GM21619 (cell line): ENCODE results near the gene SLC12A8.

ENCODE experiments used
- ATAC-seq: cut with Tn5 transposase; IDR thresholded peaks from one replicate; pipeline ENCODE4 v1.9.1; 2021; ENCODE audit not compliant: unreplicated experiment

SLC12A8 gene

GRCh38 chr3:125186800-125187598, 25.5 kb downstream of the SLC12A8 start:
- no peak for ATAC-seq

DNA sequence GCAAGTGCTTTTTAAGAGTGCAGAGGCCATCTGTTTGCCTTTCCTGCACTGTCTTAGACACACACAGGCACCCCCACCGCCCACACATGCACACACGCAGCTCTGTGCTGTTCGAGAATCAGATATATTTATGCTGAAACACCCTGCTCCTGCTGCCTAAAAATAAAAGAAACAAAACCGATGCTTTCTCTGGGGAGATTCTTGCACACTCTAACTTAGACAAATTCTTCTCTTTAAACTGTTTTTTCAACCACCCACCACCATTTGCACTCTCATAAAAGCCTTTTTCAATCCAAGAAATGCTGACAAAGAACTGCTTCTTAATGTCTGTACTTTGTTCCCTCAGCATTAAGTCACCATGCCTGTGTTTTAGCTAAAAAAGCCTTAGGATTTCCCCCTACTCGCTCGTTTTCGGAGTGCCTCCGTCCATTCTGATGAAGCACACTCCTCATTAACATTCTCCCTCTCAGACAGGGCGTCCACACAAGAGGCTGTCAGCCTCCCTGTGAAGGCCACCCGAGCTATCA, 26.2 kb downstream of the SLC12A8 start:
- no peak for ATAC-seq

GRCh38 chr3:125185805-125186204, 26.7 kb downstream of the SLC12A8 start:
- no peak for ATAC-seq

GRCh38 chr3:125179884-125180240, 32.7 kb downstream of the SLC12A8 start:
- ATAC-seq = no peak

DNA sequence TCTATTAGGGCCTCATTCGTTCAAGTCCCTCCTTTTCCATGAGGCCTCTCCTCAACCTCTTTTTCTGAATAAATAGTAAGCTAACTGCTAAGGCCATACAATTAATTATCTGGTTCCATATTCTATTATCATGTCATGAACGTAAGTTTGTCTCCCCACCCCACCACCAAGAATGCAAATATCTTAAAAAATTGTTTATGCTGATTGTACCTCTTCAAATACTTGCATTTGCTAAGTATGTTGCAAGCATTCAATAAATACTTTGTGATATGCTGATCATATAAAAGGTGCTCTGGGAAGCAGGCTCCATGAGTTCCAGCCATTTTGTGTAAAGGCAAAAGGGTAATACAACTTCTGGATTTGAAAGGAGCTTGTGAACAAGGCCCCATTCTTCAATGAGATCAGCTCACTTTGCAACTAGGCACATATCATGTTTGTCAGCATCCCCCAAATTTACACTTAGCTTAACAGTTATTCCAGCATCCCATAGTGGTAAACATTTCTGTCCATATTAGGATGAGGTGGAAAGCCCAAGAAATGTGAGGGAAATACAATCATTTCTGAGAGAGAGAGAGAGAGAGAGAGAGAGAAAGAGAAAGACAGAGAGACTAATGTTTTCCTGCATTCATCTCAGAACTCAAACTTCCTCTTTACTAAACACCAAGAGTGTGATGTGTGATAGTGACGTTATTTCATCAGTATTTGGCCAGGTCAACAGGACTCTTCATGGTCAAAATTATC, 33.2 kb downstream of the SLC12A8 start:
- ATAC-seq = no peak

GRCh38 chr3:125177746-125178145, 34.8 kb downstream of the SLC12A8 start:
- ATAC-seq = no peak

- ATAC-seq = no peak
These were observed 37.1 kb downstream of the SLC12A8 start for GRCh38 chr3:125175295-125176078.

GRCh38 chr3:125172346-125172745, 40.2 kb downstream of the SLC12A8 start:
- no peak for ATAC-seq

GRCh38 chr3:125168711-125169393, 43.7 kb downstream of the SLC12A8 start:
- no peak for ATAC-seq

GRCh38 chr3:125166599-125167136, 45.9 kb downstream of the SLC12A8 start:
- ATAC-seq = no peak

DNA sequence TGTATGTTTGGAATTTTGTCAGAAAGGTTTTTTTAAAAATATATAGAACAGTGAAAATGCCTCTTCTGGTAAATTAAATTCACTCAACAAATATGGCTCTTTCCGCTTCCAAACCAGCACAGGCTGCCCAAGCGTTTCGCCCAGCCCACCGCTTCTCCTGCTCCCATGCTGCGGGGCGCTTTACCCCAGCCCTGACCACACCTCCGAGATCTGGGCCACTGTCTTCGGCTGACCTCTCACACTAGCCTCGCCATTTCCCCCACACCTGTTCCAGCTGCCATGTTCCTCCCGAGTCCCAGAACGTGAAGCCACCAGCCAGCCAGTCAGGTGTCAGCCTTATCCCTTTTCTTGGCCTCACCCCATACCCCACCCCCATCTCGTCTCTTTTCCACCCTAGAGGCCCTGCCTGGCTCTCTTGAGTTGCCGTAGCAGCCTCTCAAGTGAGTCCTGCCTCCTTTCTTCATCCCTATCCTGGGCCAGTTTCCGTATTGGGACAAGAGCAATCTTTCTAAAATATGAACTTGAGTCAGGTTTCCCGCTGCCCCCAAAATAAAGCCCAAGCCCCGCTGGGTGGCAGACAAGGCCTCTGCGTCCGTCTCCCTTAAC, 46.5 kb downstream of the SLC12A8 start:
- ATAC-seq = no peak

DNA sequence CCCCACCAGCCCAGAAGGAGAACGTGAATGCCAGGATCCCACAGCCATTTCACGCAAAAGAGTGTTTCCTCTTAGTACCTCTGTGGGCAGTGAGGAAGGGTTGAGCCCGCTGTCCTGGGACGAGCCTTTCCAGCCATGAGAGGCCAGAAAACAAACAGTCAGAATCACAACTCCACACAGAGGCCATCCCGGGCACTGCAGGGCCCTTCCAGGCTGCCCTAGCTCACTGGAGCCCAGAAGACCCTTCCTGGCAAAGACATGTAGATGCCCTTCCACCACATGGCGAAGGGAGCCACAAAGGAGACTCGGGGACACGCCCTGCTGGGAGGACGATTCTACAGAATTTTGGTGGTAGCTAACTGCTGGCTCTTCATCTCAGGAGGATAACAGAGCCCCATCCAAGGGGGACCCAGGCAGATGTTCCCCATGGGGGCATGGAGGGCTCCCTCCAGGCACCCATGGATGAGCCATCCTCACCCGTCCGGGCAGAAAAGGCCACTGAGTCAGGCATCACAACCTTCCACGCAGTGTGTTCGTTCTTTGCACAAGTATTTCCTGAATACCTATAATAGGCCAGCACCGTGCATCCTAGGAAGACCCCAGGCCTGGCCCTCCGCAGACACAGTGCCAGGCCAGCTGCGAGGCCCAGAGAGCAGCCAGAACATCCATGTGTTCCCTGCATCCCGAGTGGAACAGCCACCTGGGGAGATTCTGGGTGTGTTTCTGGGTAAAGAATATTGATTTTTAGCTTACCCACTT, 47.2 kb downstream of the SLC12A8 start:
- no peak for ATAC-seq

GRCh38 chr3:125163739-125164601, 48.6 kb downstream of the SLC12A8 start:
- ATAC-seq = peak; percentile 61

GRCh38 chr3:125161607-125162219, 50.8 kb downstream of the SLC12A8 start:
- ATAC-seq = no peak

DNA sequence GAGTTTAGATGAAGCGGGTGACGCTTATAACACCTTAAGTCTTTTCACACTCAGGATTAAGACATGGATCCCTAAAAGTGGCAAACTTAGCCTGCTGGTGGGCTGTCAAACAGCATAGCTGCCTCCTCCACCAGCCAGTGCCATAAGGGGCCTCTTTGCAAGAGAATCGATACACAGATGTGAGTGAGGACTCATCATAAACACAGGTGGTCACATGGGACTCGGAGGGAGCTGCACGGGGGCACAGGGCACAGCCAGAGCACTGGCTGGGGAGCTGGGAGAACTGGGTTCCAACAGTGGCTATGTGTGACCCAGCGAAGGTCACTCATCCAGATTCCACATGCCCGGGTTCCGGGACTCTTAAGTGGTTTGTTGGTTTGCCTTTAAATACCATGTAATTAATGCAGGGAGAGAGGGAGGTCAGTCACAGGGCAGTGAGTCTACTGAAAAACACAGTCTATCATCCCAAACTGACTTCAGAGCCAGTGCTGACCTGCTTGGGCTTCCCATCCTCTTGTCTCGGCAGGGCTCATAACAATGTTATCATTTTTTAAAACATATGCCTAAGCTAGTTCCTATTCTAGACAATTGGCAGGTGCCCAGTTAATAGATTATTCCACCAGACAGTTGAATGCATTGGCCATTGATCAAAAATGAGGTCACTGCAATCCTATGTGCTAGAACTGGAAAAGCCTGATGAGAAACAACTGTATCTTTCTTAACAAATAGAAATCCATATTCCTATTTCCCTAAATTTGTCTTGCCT, 51.8 kb downstream of the SLC12A8 start:
- ATAC-seq = no peak

GRCh38 chr3:125157183-125157582, 55.4 kb downstream of the SLC12A8 start:
- ATAC-seq = no peak

- ATAC-seq = no peak
These were observed 56.1 kb downstream of the SLC12A8 start for GRCh38 chr3:125156456-125156855.
